Measurements from ENCODE around the gene IL13RA1.
"Not testable (repeated sequence)": the region's sequence is repeated elsewhere in the genome, so short reads cannot be mapped to it uniquely, and the experiment has no call there.

Gene IL13RA1

DNA sequence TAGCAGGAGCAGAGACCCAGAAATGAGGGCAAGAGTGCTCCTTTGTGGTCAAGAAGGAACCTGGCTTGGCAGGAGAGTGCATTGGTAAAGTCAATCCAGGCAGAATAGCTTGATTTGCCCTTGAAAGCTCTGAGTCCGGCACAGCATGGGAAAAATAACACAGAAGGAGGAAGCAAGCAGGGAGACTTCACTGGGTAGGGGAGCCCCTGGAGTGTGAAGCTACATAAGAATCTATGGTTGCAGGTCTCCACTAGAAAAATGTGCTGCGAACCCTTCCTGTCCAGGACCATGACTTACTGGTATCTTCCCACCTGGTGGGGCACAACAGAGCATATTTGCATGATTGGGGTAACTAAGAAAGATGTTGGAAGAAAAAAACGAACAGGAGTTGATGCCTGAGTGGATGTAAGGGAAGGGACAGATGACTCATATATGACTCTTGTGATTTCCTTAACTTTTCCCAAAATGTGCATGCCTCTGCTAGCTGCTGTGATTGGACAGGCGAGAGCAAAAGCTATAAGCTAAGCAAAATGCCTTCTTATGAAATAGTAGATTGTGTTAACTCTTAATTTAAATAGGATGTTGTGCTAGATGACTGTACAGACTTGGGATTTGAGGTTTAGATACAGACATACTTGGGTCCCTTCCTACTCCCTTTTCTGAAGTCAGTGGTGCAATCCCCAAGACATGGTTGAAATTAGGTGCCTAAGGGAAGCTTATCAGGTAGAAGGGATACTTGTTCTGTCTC, 3.3 kb downstream of the IL13RA1 start:
- DNase-seq: no peak

GRCh38 chrX:118732551-118732950, 5.1 kb downstream of the IL13RA1 start:
- not testable (repeated sequence) for DNase-seq

GRCh38 chrX:118734909-118735308, 7.5 kb downstream of the IL13RA1 start:
- no peak for DNase-seq

DNA sequence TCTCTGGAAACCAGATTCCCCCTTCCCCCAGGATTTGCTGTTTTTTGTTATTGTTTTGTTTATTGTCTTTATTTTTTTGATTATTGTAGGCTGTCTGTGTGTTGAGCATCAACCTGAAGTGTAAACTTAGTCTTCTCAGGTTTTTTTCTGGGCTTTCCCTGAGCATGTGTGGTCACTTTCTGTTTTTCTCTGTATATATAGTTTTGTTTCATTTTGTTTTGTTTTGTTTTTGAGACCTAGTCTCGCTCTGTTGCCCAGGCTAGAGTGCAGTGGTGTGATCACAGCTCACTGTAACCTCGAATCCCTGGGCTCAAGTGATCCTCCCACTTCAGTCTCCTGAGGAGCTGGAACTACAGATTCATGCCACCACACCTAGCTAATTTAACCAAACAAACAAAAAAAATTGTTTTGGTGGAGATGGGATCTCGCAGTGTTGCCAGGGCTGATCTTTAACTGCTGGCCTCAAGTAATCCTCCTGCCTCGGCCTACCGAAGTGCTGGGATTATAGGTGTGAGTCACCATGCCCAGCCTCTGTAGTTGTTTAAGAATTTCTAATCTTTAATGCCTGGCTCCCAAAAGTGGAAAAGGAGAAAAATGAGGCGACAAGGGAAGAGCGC, 9.1 kb downstream of the IL13RA1 start:
- no peak for DNase-seq

GRCh38 chrX:118739577-118739976, 12.2 kb downstream of the IL13RA1 start:
- DNase-seq: no peak

GRCh38 chrX:118740276-118740889, 13.0 kb downstream of the IL13RA1 start:
- no peak for DNase-seq

DNA sequence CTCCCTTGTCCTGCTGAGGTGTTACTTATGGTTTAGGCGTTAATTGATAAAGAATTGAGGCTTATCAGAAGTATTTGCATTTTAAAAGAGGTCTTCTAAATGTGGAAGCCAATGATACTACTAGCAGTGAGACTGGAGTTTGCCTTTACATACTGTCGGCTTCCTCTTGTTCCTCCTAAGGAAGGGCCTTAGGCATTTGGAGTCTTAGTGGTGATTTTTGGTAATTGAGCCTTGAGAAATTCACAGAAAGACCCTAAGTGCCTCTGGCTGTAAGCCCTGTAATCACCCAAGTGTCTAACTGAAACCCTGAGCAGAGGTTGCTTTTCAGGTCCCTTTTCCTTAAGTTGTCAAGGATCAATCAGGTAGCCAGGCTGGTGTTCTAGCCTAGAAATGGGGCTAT, 14.8 kb downstream of the IL13RA1 start:
- no peak for DNase-seq

- no peak for DNase-seq
Observed at GRCh38 chrX:118745570-118745969, 18.2 kb downstream of the IL13RA1 start.

GRCh38 chrX:118751950-118752783, 24.8 kb downstream of the IL13RA1 start:
- DNase-seq: no peak

- no peak for DNase-seq
Observed at GRCh38 chrX:118755633-118756032, 28.2 kb downstream of the IL13RA1 start.

- DNase-seq: no peak
Observed at GRCh38 chrX:118756101-118756500, 28.7 kb downstream of the IL13RA1 start.

GRCh38 chrX:118758511-118758910, 31.1 kb downstream of the IL13RA1 start:
- DNase-seq: no peak

GRCh38 chrX:118760025-118760424, 32.6 kb downstream of the IL13RA1 start:
- no peak for DNase-seq

DNA sequence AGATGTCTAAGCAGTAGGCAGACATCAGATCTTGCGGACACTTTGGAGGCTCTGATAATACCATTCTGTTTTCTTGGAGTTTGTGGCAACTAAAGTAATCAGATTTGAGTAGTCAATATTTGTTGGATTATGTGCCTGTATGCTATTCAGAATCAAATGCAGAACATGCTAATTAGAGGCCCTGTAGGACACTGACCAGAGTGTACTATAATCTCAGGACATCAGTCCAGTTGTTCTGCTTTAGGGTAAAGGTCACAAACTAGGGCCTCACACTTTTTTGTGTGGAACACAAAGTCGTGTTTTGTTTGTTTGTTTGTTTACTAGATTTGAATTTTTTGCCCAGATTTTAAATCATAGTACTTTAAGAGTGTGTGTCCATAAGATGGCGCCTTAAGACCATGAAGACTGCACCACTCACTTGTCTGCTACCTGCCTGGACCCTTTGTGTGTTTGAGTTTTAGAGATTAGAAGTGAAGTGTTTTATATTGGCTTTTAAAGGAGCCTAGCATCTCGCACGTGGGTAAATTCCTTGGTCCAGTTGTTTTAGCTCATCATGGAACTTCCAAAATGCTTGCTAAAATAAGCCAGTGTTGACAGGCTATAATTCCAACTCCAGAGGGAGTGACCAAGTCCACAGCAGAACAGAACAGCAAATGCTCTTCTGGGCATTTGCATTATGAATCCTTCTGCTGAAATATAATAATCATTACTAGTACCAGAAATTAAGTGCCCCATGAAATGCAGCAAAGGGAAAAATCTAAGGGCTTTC, 34.7 kb downstream of the IL13RA1 start:
- DNase-seq: no peak

DNA sequence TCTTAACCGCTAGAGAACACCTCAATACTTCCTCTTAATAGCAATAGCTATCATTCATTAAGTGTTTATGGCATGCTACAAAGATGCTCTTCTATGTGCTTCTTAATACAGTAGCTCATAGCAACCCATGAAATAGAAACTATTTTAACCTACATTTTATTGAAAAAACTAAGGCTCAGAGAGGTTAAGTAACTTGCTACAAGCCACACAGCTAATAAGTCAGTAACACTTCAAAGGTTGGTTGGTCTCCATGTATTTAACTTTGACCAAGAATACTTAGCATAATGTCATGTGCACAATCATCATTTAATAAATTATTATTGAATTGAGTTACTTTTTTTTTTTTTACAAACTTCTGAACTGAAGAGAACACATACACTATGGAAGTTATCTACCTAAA, 36.1 kb downstream of the IL13RA1 start:
- no peak for DNase-seq

- no peak for DNase-seq
Observed at GRCh38 chrX:118764122-118764521, 36.7 kb downstream of the IL13RA1 start.

- no peak for DNase-seq
Observed at GRCh38 chrX:118770133-118770760, 42.8 kb downstream of the IL13RA1 start.

GRCh38 chrX:118772051-118772450, 44.6 kb downstream of the IL13RA1 start:
- DNase-seq: no peak

DNA sequence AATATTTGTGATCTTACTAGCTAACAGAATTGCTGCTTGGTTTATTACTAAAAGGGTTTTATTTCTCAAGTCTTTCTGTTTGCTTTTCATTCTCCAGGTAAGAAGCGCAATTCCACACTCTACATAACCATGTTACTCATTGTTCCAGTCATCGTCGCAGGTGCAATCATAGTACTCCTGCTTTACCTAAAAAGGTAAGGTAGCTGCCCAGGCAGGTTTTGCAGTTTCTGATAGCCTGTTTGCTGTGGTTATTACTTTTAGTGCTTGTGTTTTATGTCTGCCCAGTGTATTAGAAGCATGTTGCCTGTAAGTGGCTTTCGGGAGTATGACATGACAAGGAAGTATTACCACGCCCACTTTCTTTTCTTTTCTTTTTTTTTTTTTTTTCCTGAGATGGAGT, 46.4 kb downstream of the IL13RA1 start:
- DNase-seq: no peak

GRCh38 chrX:118779581-118779980, 52.2 kb downstream of the IL13RA1 start:
- DNase-seq: no peak

GRCh38 chrX:118780509-118780908, 53.1 kb downstream of the IL13RA1 start:
- no peak for DNase-seq

GRCh38 chrX:118780911-118781310, 53.5 kb downstream of the IL13RA1 start:
- no peak for DNase-seq

All from NCI-H2171 (cell line).